ENCODE data around the gene DDHD1.

Gene DDHD1

GRCh38 chr14:53048631-53049030 is 104.5 kb downstream of the DDHD1 start:
- H3K27ac ChIP-seq (ENCODE audit: low read depth, low read length) = no peak overlapping the region
- H3K4me1 ChIP-seq (ENCODE audit: control insufficient read depth, insufficient read depth, low read length) = no peaks in the 10 kb centered on the region
- H3K4me3 ChIP-seq (ENCODE audit: low read depth, low read length) = no peak overlapping the region
- peaks cover 17% of the 10 kb centered on the region for H3K36me3 ChIP-seq (ENCODE audit: control insufficient read depth, insufficient read depth, low read length)
- no peaks in the 10 kb centered on the region for H3K27me3 ChIP-seq (ENCODE audit: control insufficient read depth, insufficient read depth, low read length)
- H3K9ac ChIP-seq (ENCODE audit: low read length) = no peak overlapping the region
- H3K9me3 ChIP-seq (ENCODE audit: control insufficient read depth, insufficient read depth, low read depth, low read length) = no peaks in the 10 kb centered on the region

DNA sequence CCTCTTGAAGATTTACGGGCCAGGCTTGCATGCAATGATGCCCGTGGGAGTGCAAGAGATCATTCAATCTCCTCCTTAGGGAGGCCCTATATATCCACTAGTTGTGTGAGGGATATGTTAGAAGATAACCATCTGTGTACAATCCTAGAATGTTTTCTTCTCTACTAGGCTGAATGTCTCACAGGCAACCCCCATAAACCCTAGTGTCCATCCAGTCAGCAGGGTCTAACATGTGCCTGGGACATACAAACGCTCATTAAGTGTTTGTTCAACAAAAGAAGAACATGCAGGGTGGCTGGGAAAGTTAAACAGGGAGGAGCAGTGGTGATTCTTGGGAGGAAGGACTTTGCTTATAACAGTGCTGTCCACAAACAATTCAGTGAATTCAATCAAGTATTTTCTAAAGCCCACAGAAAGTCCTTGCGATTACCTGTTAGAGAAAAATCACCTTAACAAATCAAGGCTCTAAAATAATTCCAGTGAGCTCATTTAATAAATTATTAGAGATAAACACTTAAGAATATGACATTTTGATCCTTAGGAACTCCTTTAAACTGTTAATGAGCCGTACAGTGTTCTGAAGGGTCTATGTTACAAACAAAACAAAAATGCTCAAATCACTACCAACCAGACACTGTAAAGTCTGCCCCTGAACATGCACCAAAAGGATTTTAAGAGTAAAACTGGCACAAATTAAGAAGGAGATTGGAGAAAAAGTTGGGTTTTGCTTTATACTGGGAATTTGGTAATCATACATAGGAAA is 105.6 kb downstream of the DDHD1 start:
- Histone ChIP-seq H3K9me3 (ENCODE audit: control insufficient read depth, insufficient read depth, low read depth, low read length) (no peaks in the 10 kb centered on the region), H3K4me3 (ENCODE audit: low read depth, low read length) (no peak overlapping the region), H3K27ac (ENCODE audit: low read depth, low read length) (no peak overlapping the region), H3K4me1 (ENCODE audit: control insufficient read depth, insufficient read depth, low read length) (no peaks in the 10 kb centered on the region), H3K27me3 (ENCODE audit: control insufficient read depth, insufficient read depth, low read length) (no peaks in the 10 kb centered on the region), H3K9ac (ENCODE audit: low read length) (no peak overlapping the region), H3K36me3 (ENCODE audit: control insufficient read depth, insufficient read depth, low read length) (peaks cover 27% of the 10 kb centered on the region)

- H3K27ac ChIP-seq (ENCODE audit: low read depth, low read length) = no peak overlapping the region
- H3K4me3 ChIP-seq (ENCODE audit: low read depth, low read length) = no peak overlapping the region
- H3K36me3 ChIP-seq (ENCODE audit: control insufficient read depth, insufficient read depth, low read length) = peaks cover 43% of the 10 kb centered on the region
- H3K27me3 ChIP-seq (ENCODE audit: control insufficient read depth, insufficient read depth, low read length) = no peaks in the 10 kb centered on the region
- no peaks in the 10 kb centered on the region for H3K4me1 ChIP-seq (ENCODE audit: control insufficient read depth, insufficient read depth, low read length)
- H3K9ac ChIP-seq (ENCODE audit: low read length) = no peak overlapping the region
- no peaks in the 10 kb centered on the region for H3K9me3 ChIP-seq (ENCODE audit: control insufficient read depth, insufficient read depth, low read depth, low read length)
Observed at GRCh38 chr14:53044486-53044885, 108.6 kb downstream of the DDHD1 start.

DNA sequence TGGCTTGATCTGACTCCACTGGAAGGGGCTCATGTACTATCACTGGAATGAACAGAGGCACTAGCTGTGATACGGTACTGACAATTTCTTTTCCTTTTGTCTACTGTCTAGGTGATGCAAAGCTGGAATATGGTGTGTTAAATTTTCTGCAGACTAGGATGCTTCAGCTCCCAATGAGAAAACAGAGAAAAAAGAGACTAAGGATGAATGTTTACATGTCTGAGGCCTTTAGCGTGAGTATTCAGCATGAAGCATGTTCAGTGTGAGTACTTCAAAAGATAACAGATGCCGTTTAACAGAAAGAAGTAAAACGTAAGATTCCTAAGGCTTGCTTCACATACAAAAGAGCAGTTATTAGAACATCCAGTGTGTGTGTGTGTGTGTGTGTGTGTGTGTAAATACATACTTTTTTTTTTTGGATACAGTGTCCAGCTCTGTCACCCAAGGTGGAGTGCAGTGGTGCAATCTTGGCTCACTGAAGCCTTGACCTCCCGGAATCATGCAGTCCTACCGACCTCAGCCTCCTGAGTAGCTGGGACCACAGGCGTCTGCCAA is 110.0 kb downstream of the DDHD1 start:
- no peak overlapping the region for H3K4me3 ChIP-seq (ENCODE audit: low read depth, low read length)
- no peak overlapping the region for H3K27ac ChIP-seq (ENCODE audit: low read depth, low read length)
- no peaks in the 10 kb centered on the region for H3K4me1 ChIP-seq (ENCODE audit: control insufficient read depth, insufficient read depth, low read length)
- no peaks in the 10 kb centered on the region for H3K27me3 ChIP-seq (ENCODE audit: control insufficient read depth, insufficient read depth, low read length)
- H3K9me3 ChIP-seq (ENCODE audit: control insufficient read depth, insufficient read depth, low read depth, low read length) = no peaks in the 10 kb centered on the region
- no peak overlapping the region for H3K9ac ChIP-seq (ENCODE audit: low read length)
- peaks cover 51% of the 10 kb centered on the region for H3K36me3 ChIP-seq (ENCODE audit: control insufficient read depth, insufficient read depth, low read length)

DNA sequence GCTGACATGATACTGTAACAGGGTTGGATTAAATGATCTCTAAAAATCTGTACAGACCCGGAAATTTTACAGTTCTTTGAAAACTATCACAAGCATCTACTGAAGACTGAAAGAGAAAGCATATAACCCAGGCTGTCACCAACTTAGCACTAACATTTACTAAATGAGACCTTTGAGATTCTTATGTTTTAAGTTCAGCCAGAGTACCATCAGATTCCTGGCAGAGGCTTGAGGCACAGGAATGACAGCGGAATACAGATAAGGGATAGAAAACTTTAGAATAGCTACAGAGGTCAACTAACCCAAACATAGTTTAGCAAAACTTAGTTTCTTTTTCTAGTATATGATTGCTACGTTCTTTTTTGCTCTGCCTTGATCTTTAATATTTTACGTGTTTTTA is 110.6 kb downstream of the DDHD1 start:
- Histone ChIP-seq H3K4me1 (ENCODE audit: control insufficient read depth, insufficient read depth, low read length) (no peaks in the 10 kb centered on the region), H3K27ac (ENCODE audit: low read depth, low read length) (no peak overlapping the region), H3K9me3 (ENCODE audit: control insufficient read depth, insufficient read depth, low read depth, low read length) (no peaks in the 10 kb centered on the region), H3K4me3 (ENCODE audit: low read depth, low read length) (no peak overlapping the region), H3K27me3 (ENCODE audit: control insufficient read depth, insufficient read depth, low read length) (no peaks in the 10 kb centered on the region), H3K9ac (ENCODE audit: low read length) (no peak overlapping the region), H3K36me3 (ENCODE audit: control insufficient read depth, insufficient read depth, low read length) (peaks cover 52% of the 10 kb centered on the region)

DNA sequence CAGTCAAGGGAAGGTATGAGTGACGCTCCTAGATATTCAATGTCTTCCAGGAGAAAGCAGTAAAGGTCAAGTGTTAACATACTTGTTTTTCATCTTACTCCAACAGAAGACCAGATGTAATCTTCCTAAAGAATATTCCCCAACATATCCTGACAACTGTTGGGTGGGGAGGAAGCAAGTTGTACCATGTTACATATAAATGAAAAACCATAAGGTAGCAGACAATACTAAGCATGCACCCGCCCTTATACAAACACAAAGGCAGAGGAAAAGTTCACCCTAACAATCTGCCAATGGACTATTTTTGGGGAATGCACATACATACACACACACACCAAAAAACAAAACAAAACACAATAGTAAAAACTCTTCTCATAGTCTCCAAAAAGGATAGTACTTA is 112.1 kb downstream of the DDHD1 start:
- no peaks in the 10 kb centered on the region for H3K27me3 ChIP-seq (ENCODE audit: control insufficient read depth, insufficient read depth, low read length)
- H3K27ac ChIP-seq (ENCODE audit: low read depth, low read length) = no peak overlapping the region
- no peaks in the 10 kb centered on the region for H3K4me1 ChIP-seq (ENCODE audit: control insufficient read depth, insufficient read depth, low read length)
- H3K4me3 ChIP-seq (ENCODE audit: low read depth, low read length) = no peak overlapping the region
- peaks cover 57% of the 10 kb centered on the region for H3K36me3 ChIP-seq (ENCODE audit: control insufficient read depth, insufficient read depth, low read length)
- no peak overlapping the region for H3K9ac ChIP-seq (ENCODE audit: low read length)
- H3K9me3 ChIP-seq (ENCODE audit: control insufficient read depth, insufficient read depth, low read depth, low read length) = no peaks in the 10 kb centered on the region

DNA sequence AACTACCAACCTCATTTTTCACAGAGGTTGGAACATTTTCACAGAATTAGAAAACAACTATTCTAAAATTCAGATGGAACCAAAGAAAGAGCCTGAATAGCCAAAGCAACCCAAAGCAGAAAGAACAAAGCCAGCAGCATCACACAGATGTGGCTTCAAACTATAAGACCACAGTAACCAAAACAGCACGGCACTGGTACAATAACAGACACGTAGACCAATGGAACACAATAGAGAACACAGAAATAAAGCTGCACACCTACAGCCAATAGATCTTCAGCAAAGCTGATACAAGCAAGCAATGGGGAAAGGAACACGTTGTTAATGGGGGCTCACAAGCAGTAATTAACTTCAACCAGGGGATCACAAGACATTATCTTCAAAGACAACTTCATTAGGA is 114.5 kb downstream of the DDHD1 start:
- H3K27ac ChIP-seq (ENCODE audit: low read depth, low read length) = no peak overlapping the region
- no peak overlapping the region for H3K4me3 ChIP-seq (ENCODE audit: low read depth, low read length)
- no peaks in the 10 kb centered on the region for H3K9me3 ChIP-seq (ENCODE audit: control insufficient read depth, insufficient read depth, low read depth, low read length)
- H3K27me3 ChIP-seq (ENCODE audit: control insufficient read depth, insufficient read depth, low read length) = no peaks in the 10 kb centered on the region
- H3K9ac ChIP-seq (ENCODE audit: low read length) = no peak overlapping the region
- peaks cover 50% of the 10 kb centered on the region for H3K36me3 ChIP-seq (ENCODE audit: control insufficient read depth, insufficient read depth, low read length)
- no peaks in the 10 kb centered on the region for H3K4me1 ChIP-seq (ENCODE audit: control insufficient read depth, insufficient read depth, low read length)

DNA sequence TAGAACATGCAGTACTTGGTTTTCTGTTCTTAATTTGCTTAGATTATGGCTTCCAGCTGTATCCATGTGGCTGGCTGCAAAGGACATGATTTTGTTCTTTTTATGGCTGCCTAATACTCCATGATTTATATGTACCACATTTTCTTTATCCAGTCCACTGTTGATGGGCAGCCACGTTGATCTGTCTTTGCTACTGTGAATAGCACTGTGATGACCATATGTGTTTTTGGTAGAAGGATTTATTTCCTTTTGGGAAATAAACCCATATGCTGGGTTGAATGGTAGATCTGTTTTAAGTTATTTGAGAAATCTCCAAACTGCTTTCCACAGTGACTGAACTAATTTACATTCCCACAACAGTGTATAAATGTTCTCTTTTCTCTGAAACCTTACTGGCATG is 116.1 kb downstream of the DDHD1 start:
- no peaks in the 10 kb centered on the region for H3K9me3 ChIP-seq (ENCODE audit: control insufficient read depth, insufficient read depth, low read depth, low read length)
- H3K27me3 ChIP-seq (ENCODE audit: control insufficient read depth, insufficient read depth, low read length) = no peaks in the 10 kb centered on the region
- H3K36me3 ChIP-seq (ENCODE audit: control insufficient read depth, insufficient read depth, low read length) = peaks cover 39% of the 10 kb centered on the region
- no peak overlapping the region for H3K27ac ChIP-seq (ENCODE audit: low read depth, low read length)
- H3K4me3 ChIP-seq (ENCODE audit: low read depth, low read length) = no peak overlapping the region
- no peaks in the 10 kb centered on the region for H3K4me1 ChIP-seq (ENCODE audit: control insufficient read depth, insufficient read depth, low read length)
- H3K9ac ChIP-seq (ENCODE audit: low read length) = no peak overlapping the region

GRCh38 chr14:53035336-53036210 is 117.5 kb downstream of the DDHD1 start:
- no peak overlapping the region for H3K9ac ChIP-seq (ENCODE audit: low read length)
- H3K27me3 ChIP-seq (ENCODE audit: control insufficient read depth, insufficient read depth, low read length) = no peaks in the 10 kb centered on the region
- H3K27ac ChIP-seq (ENCODE audit: low read depth, low read length) = no peak overlapping the region
- H3K36me3 ChIP-seq (ENCODE audit: control insufficient read depth, insufficient read depth, low read length) = peaks cover 27% of the 10 kb centered on the region
- no peaks in the 10 kb centered on the region for H3K4me1 ChIP-seq (ENCODE audit: control insufficient read depth, insufficient read depth, low read length)
- no peaks in the 10 kb centered on the region for H3K9me3 ChIP-seq (ENCODE audit: control insufficient read depth, insufficient read depth, low read depth, low read length)
- H3K4me3 ChIP-seq (ENCODE audit: low read depth, low read length) = no peak overlapping the region

- Histone ChIP-seq H3K4me3 (ENCODE audit: low read depth, low read length) (no peak overlapping the region), H3K27ac (ENCODE audit: low read depth, low read length) (no peak overlapping the region), H3K9me3 (ENCODE audit: control insufficient read depth, insufficient read depth, low read depth, low read length) (no peaks in the 10 kb centered on the region), H3K27me3 (ENCODE audit: control insufficient read depth, insufficient read depth, low read length) (no peaks in the 10 kb centered on the region), H3K4me1 (ENCODE audit: control insufficient read depth, insufficient read depth, low read length) (no peaks in the 10 kb centered on the region), H3K36me3 (ENCODE audit: control insufficient read depth, insufficient read depth, low read length) (peaks cover 25% of the 10 kb centered on the region), H3K9ac (ENCODE audit: low read length) (no peak overlapping the region)
Observed at GRCh38 chr14:53034688-53035230, 118.4 kb downstream of the DDHD1 start.

GRCh38 chr14:53034036-53034435 is 119.1 kb downstream of the DDHD1 start:
- Histone ChIP-seq H3K4me1 (ENCODE audit: control insufficient read depth, insufficient read depth, low read length) (no peaks in the 10 kb centered on the region), H3K4me3 (ENCODE audit: low read depth, low read length) (no peak overlapping the region), H3K27ac (ENCODE audit: low read depth, low read length) (no peak overlapping the region), H3K9ac (ENCODE audit: low read length) (no peak overlapping the region), H3K27me3 (ENCODE audit: control insufficient read depth, insufficient read depth, low read length) (no peaks in the 10 kb centered on the region), H3K9me3 (ENCODE audit: control insufficient read depth, insufficient read depth, low read depth, low read length) (no peaks in the 10 kb centered on the region), H3K36me3 (ENCODE audit: control insufficient read depth, insufficient read depth, low read length) (peaks cover 17% of the 10 kb centered on the region)

All from HUES6 (cell line).